NCI-H1417 (cell line): ENCODE measurements around the gene TEX264.
"Not testable (repeated sequence)": the region's sequence is repeated elsewhere in the genome, so short reads cannot be mapped to it uniquely, and the experiment has no call there.

Experiments used
- DNase-seq, 3 experiments: peaks; one replicate each; lab custom pipeline; 2025; lab: John Stamatoyannopoulos, UW

Gene TEX264

GRCh38 chr3:51715231-51715976 lies 44.4 kb downstream of the TEX264 start:
- DNase-seq = no peak

- DNase-seq = no peak
These were observed 44.9 kb downstream of the TEX264 start for GRCh38 chr3:51715977-51716294.

GRCh38 chr3:51716805-51717204 lies 45.8 kb downstream of the TEX264 start:
- no peak for DNase-seq

GRCh38 chr3:51717446-51717845 lies 46.4 kb downstream of the TEX264 start:
- DNase-seq = no peak

GRCh38 chr3:51717947-51718346 lies 46.9 kb downstream of the TEX264 start:
- DNase-seq = no peak

- peak; percentile 55 to 81 (median 60) for DNase-seq
These were observed 47.7 kb downstream of the TEX264 start for GRCh38 chr3:51718547-51719409.

- DNase-seq = no peak
These were observed 48.5 kb downstream of the TEX264 start for GRCh38 chr3:51719410-51720025.

- DNase-seq = no peak
These were observed 49.4 kb downstream of the TEX264 start for GRCh38 chr3:51720292-51721061.

GRCh38 chr3:51721062-51721745 lies 50.2 kb downstream of the TEX264 start:
- no peak for DNase-seq

GRCh38 chr3:51722362-51722761 lies 51.3 kb downstream of the TEX264 start:
- DNase-seq = no peak

GRCh38 chr3:51727500-51727899 lies 56.4 kb downstream of the TEX264 start:
- DNase-seq = no peak

GRCh38 chr3:51729042-51729633 lies 58.1 kb downstream of the TEX264 start:
- DNase-seq = no peak

- peak in 1 of 3 experiments; percentile 1 for DNase-seq
These were observed 63.0 kb downstream of the TEX264 start for GRCh38 chr3:51733859-51734571.

- no peak for DNase-seq
These were observed 63.5 kb downstream of the TEX264 start for GRCh38 chr3:51734572-51734907.

GRCh38 chr3:51735039-51735438 lies 64.0 kb downstream of the TEX264 start:
- no peak for DNase-seq

- no peak for DNase-seq
These were observed 64.9 kb downstream of the TEX264 start for GRCh38 chr3:51735950-51736349.

- DNase-seq = no peak
These were observed 68.1 kb downstream of the TEX264 start for GRCh38 chr3:51739110-51739509.

- DNase-seq = not testable (repeated sequence)
These were observed 71.3 kb downstream of the TEX264 start for GRCh38 chr3:51742320-51742719.

- not testable (repeated sequence) for DNase-seq
These were observed 71.9 kb downstream of the TEX264 start for GRCh38 chr3:51742978-51743377.

- no peak for DNase-seq
These were observed 76.8 kb downstream of the TEX264 start for GRCh38 chr3:51747840-51748239.

- DNase-seq = no peak
These were observed 77.3 kb downstream of the TEX264 start for GRCh38 chr3:51748327-51748726.
